Mucosa of descending colon (tissue), 3 donors: ENCODE results near the gene RAB6B. TPM values are rescaled to one million over a fixed set of nuclear protein-coding genes. Genes with fewer than 3 reads are reported as not detected.

Source experiments
- ATAC-seq: fragments of 200-7000 bp; cut with Tn5 transposase; one replicate; pipeline ENCODE4 v1.9.1; 2020; ENCODE audit warnings: mild to moderate bottlenecking, moderate library complexity
- DNase-seq, 3 donors: peaks; one replicate each; pipeline ENCODE4 v3.0.0-alpha.2; 2020
- H3K36me3 ChIP-seq: fragments of 200-600 bp; one replicate; pipeline ENCODE4 v1.8.0; 2021; ENCODE audit warnings: low read depth, mild to moderate bottlenecking
- H3K4me1 ChIP-seq: fragments of 200-600 bp; one replicate; pipeline ENCODE4 v1.8.0; 2021; ENCODE audit warnings: low read depth, mild to moderate bottlenecking
- H3K4me3 ChIP-seq: fragments of 200-600 bp; one replicate; pipeline ENCODE4 v1.8.0; 2021; ENCODE audit warnings: mild to moderate bottlenecking
- H3K9me3 ChIP-seq: fragments of 200-600 bp; one replicate; pipeline ENCODE4 v1.8.0; 2021; ENCODE audit warnings: mild to moderate bottlenecking
- intact Hi-C, 2 donors: fragments of 100-400 bp; cut with DNase I in 1 of 2; cut with micrococcal nuclease in 1 of 2; formaldehyde crosslinking; loops; one replicate each; pipeline versions ENCODE4 v1.11.0 to v1.11.1; 2022; cut with DNase I, micrococcal nuclease
- total RNA-seq, 3 donors: library from RNA; stranded (reverse); fragmentation: NEBNext Ultra II Directional in 2 of 3; extraction: Animal tissue kit (Norgen Biotek cat#: 25700) in 2 of 3; gene quantifications; one replicate each; pipeline versions ENCODE4 v1.2.1 to v1.2.4, GENCODE V29; 2021 to 2023
- TF ChIP-seq, protein P1 (sequence below): fragments of 200-600 bp; IDR thresholded peaks from one replicate; pipeline ENCODE4 v1.8.0; 2022; ENCODE audit warnings: antibody characterized with exemption, mild to moderate bottlenecking
- donor health status: DM: no; HTN: no; CAD: no; lungs with moderate emphysema.
- donor health status: DM: no; HTN: no; CAD: no.
- donor health status: DM: no; HTN: yes; CAD: no.

The RAB6B gene
- total RNA-seq, 3 donors from 2014 or later = 4.1 to 11.6 (median 4.8) TPM

DNA sequence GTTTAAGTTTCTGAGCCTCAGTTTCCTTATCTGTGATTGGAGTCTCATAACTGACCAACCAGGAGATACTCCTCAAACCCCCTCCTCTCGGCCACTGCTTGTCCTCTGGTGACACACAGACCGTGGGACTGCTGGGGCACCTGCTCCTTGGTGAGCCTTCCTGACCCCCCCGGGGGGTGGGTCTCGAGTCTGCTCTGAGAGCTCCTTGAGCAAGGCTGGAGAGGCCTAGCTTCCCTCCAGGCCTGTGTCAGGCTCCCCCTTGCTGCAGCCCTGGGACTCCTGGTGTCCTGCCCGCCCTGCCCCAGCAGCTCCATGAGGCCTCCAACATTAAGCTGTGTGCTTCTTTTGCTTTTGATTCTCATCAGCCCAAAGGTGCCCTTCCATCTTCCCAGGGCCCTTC, 62.4 kb downstream of the RAB6B start:
- no peaks in the 10 kb centered on the region for H3K36me3 ChIP-seq
- DNase-seq (no peak), ATAC-seq (no peak)
- TF ChIP-seq, protein P1, sequence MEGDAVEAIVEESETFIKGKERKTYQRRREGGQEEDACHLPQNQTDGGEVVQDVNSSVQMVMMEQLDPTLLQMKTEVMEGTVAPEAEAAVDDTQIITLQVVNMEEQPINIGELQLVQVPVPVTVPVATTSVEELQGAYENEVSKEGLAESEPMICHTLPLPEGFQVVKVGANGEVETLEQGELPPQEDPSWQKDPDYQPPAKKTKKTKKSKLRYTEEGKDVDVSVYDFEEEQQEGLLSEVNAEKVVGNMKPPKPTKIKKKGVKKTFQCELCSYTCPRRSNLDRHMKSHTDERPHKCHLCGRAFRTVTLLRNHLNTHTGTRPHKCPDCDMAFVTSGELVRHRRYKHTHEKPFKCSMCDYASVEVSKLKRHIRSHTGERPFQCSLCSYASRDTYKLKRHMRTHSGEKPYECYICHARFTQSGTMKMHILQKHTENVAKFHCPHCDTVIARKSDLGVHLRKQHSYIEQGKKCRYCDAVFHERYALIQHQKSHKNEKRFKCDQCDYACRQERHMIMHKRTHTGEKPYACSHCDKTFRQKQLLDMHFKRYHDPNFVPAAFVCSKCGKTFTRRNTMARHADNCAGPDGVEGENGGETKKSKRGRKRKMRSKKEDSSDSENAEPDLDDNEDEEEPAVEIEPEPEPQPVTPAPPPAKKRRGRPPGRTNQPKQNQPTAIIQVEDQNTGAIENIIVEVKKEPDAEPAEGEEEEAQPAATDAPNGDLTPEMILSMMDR = no peak
- intact Hi-C loops = no loop called here
- no peak overlapping the region for H3K4me3 ChIP-seq
- no peaks in the 10 kb centered on the region for H3K9me3 ChIP-seq
- no peaks in the 10 kb centered on the region for H3K4me1 ChIP-seq

DNA sequence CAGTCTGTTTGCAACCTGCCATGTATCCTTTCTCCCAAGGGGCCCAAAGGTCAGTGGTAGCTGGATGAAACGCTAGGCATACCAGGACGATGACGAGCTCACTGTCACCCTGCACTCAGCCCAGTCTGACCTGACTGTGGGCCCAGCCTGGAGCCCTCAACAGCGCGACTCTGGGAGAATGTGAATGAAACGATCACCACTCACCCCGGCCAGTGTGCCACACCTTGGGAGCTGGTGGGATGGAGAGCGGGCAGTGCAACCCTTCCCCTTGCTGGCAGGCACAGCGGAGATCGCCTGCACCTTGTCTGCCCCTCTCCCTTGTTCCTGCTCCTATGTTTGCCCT, 62.9 kb downstream of the RAB6B start:
- ATAC-seq = no peak
- H3K4me3 ChIP-seq = no peak overlapping the region
- no peaks in the 10 kb centered on the region for H3K36me3 ChIP-seq
- no peaks in the 10 kb centered on the region for H3K9me3 ChIP-seq
- no peak for DNase-seq
- H3K4me1 ChIP-seq = no peaks in the 10 kb centered on the region
- TF ChIP-seq, protein P1 = no peak
- intact Hi-C loops = no loop called here

DNA sequence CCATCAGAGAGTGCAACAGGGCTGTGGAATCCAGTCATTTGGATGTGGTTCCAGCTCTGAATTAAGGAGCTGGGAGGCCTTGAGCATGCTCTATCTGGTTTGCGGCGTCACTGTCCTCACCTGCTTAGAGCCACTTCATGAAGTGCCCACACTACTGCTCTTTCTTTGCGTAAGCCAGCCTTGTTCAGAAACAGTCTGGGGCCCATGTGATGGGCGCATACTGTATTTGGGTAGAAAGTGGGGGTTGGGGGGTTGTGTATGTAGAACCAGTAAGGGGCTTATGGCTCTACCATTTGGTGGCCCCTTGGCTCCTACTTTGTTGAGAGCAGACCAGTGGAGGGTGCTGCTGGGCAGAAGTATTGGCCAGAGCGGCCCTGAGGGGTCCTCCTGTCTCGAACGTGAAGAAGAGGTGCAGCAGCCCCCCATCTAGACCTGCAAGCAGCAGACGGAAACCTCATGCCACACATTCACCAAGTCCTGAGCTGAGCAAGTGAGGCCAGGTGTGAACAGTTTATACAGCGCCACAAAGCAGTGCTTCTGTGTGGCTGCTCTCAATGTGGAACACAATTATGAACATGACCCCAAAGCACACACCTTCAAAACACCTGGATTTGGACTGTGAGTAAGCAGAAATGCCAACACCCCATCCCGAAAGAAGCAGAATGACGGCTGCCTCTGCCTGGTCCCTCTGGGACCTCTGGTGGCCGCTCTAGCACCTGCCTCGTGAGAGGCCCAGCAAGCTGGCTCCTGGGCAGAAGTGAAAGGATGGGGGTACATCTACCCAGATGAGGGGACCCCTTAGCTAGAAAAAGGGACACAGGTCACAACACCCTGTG, 63.5 kb downstream of the RAB6B start:
- H3K4me3 ChIP-seq = no peak overlapping the region
- ATAC-seq (no peak), DNase-seq (no peak)
- H3K4me1 ChIP-seq = no peaks in the 10 kb centered on the region
- TF ChIP-seq, protein P1 = no peak
- H3K9me3 ChIP-seq = no peaks in the 10 kb centered on the region
- intact Hi-C loops = no loop called here
- no peaks in the 10 kb centered on the region for H3K36me3 ChIP-seq

DNA sequence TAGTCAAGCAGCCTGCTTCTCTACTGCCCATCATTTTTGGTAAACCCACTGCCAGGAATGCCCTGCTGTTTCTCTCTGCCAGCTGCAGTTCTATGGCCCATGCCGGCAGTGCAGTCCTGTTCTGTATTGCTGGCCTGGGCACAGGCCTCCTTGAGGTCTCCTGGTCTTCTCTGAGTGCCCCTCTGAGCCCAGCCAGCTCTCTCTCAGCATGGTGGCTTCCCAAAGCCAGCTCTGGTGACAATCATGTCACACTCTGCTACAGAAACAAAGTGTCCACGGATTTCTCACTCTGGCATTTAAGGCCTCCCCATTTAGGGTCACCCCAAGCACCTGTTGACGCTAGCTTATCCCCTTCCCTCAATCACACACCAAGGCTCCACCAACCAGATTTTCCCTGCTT, 65.6 kb downstream of the RAB6B start:
- no peaks in the 10 kb centered on the region for H3K36me3 ChIP-seq
- intact Hi-C loops = no loop called here
- no peaks in the 10 kb centered on the region for H3K4me1 ChIP-seq
- no peak for ATAC-seq
- TF ChIP-seq, protein P1 = no peak
- no peaks in the 10 kb centered on the region for H3K9me3 ChIP-seq
- no peak for DNase-seq
- H3K4me3 ChIP-seq = no peak overlapping the region

DNA sequence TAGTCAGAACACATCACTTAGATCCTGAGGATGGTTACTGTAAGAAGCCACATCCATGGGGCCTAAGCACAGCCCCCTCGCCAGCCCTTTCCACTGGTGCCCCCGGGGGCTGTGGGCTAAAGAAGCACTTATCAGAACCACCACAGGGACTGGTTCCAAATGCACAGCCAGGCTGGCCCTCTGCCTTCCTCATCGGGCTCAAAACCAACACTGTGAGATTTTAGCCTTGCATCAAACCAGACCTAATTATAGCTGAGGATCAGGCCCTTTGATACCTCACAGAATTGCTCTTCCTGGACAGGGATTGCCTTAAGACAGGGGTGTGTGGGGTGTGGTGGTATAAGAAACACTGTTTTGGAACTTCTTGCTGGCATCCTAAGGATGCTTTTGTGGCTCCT, 66.4 kb downstream of the RAB6B start:
- TF ChIP-seq, protein P1 = no peak
- H3K4me3 ChIP-seq = no peak overlapping the region
- ATAC-seq (no peak), DNase-seq (no peak)
- no peaks in the 10 kb centered on the region for H3K9me3 ChIP-seq
- H3K4me1 ChIP-seq = no peaks in the 10 kb centered on the region
- intact Hi-C loops = no loop called here
- no peaks in the 10 kb centered on the region for H3K36me3 ChIP-seq
